ENCODE data around the gene ST3GAL6. TPM values are rescaled to one million over a fixed set of nuclear protein-coding genes. Genes with fewer than 3 reads are reported as not detected.

Gene ST3GAL6, protein sequence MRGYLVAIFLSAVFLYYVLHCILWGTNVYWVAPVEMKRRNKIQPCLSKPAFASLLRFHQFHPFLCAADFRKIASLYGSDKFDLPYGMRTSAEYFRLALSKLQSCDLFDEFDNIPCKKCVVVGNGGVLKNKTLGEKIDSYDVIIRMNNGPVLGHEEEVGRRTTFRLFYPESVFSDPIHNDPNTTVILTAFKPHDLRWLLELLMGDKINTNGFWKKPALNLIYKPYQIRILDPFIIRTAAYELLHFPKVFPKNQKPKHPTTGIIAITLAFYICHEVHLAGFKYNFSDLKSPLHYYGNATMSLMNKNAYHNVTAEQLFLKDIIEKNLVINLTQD
- 0.74 and 3.0 TPM in 2 replicates for total RNA-seq

DNA sequence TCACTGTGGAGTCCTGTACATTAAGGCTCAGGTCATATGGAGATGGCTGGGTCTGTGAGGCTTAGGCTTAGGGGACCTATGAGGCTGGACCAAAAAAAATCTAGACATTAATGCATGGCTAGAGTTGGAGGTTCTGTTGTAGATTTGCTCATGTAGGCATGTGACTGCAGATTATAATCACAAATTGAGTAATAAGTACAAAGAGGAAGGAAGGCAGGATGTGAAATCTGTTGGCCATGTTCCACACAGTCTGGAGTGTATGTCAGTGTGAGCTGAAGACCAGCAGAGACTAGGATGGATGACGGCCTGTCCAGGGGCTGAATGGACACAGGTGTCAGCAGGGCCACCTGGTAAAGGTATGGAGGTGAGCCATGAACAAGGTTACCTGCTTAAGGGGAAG lies at the start of gene ST3GAL6:
Gene ST3GAL6, plus strand, starts transcription at position 265 of the 400 bp plus-strand sequence. CDS start 5,101 bp downstream, outside the sequence.

Other genes with a start within 250 kb of the ST3GAL6 start
- gene CLDND1, start 240.4 kb upstream of the ST3GAL6 start, total RNA-seq, result 80.7 and 85.2 TPM in 2 replicates
- not detected in 2 replicates for gene GPR15, start 231.4 kb upstream of the ST3GAL6 start, total RNA-seq
- 24.5 and 28.7 TPM in 2 replicates for gene CPOX, start 169.7 kb upstream of the ST3GAL6 start, total RNA-seq
- 104 and 114 TPM in 2 replicates for gene DCBLD2, start 138.4 kb downstream of the ST3GAL6 start, total RNA-seq